Neural cell (in vitro differentiated cells): ENCODE results near the gene TFR2.

Experiments used
- EP300 ChIP-seq: fragments of 450-650 bp; conservative IDR thresholded peaks from 2 replicates; pipeline ENCODE4 v1.6.1; 2014; ENCODE audit warnings: antibody characterized with exemption, mild to moderate bottlenecking, moderate library complexity; ENCODE audit not compliant: poor library complexity, severe bottlenecking
- EZH2 ChIP-seq: fragments of 200-600, 300-800 bp; shearing (Covaris generic), sonication (generic); IDR thresholded peaks from 2 replicates; pipeline ENCODE4 v1.6.1; 2014; ENCODE audit warnings: antibody characterized with exemption, low read length, borderline replicate concordance, mild to moderate bottlenecking; ENCODE audit not compliant: insufficient read depth, poor library complexity, severe bottlenecking
- POLR2AphosphoS5 ChIP-seq: IDR thresholded peaks from 2 replicates; pipeline ENCODE4 v1.6.1; 2012
- TF ChIP-seq, protein P1 (sequence below): fragments of 450-650 bp; IDR thresholded peaks from 2 replicates; pipeline ENCODE4 v1.5.1; 2014; ENCODE audit warnings: antibody characterized with exemption, mild to moderate bottlenecking, moderate library complexity; ENCODE audit not compliant: poor library complexity, severe bottlenecking
- TF ChIP-seq, protein P2 (sequence below): IDR thresholded peaks from 2 replicates; pipeline ENCODE4 v1.6.1; 2012; ENCODE audit warnings: borderline replicate concordance

DNA sequence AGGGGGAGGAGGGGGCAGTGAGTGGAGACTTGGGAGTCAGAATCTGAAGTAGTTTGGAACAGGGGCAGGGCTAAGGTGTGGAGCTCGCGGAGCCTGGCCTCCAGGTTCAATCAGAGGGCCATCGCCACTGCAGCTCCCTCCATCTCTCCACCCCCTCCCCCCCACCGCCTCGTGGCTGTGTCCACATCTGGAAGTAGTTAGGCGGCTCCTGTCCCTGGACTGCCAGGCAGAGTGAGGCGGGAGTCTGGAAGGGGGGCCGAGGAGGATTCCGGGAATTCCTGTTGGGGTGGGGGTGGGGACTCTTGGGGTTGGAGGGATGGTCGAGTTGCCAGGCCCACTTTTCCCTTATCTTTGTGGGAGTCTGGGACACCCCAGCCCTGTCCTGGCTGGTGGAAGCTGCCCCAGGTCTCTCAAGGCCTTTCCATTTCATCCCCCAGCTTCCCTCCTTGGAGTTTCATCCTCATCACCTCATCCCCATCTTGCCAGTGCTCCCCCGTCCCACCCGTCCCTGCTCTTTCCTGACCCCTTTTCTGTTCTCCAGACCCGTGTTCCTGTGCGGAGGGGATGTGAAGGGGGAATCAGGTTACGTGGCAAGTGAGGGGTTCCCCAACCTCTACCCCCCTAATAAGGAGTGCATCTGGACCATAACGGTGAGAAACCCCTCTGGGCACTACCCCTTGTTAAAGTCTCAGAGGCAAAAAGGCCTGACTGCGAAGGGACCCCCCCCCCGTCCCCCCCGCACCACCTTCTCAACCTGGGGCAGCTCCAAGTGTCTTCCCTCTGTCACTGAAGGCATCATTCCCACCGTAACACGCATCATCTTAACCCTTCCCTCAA, 38.2 kb downstream of the TFR2 start:
- TF ChIP-seq POLR2AphosphoS5 (no peak), EZH2 (no peak), EP300 (no peak)
- TF ChIP-seq, protein P1, sequence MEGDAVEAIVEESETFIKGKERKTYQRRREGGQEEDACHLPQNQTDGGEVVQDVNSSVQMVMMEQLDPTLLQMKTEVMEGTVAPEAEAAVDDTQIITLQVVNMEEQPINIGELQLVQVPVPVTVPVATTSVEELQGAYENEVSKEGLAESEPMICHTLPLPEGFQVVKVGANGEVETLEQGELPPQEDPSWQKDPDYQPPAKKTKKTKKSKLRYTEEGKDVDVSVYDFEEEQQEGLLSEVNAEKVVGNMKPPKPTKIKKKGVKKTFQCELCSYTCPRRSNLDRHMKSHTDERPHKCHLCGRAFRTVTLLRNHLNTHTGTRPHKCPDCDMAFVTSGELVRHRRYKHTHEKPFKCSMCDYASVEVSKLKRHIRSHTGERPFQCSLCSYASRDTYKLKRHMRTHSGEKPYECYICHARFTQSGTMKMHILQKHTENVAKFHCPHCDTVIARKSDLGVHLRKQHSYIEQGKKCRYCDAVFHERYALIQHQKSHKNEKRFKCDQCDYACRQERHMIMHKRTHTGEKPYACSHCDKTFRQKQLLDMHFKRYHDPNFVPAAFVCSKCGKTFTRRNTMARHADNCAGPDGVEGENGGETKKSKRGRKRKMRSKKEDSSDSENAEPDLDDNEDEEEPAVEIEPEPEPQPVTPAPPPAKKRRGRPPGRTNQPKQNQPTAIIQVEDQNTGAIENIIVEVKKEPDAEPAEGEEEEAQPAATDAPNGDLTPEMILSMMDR = no peak
- TF ChIP-seq, protein P2, sequence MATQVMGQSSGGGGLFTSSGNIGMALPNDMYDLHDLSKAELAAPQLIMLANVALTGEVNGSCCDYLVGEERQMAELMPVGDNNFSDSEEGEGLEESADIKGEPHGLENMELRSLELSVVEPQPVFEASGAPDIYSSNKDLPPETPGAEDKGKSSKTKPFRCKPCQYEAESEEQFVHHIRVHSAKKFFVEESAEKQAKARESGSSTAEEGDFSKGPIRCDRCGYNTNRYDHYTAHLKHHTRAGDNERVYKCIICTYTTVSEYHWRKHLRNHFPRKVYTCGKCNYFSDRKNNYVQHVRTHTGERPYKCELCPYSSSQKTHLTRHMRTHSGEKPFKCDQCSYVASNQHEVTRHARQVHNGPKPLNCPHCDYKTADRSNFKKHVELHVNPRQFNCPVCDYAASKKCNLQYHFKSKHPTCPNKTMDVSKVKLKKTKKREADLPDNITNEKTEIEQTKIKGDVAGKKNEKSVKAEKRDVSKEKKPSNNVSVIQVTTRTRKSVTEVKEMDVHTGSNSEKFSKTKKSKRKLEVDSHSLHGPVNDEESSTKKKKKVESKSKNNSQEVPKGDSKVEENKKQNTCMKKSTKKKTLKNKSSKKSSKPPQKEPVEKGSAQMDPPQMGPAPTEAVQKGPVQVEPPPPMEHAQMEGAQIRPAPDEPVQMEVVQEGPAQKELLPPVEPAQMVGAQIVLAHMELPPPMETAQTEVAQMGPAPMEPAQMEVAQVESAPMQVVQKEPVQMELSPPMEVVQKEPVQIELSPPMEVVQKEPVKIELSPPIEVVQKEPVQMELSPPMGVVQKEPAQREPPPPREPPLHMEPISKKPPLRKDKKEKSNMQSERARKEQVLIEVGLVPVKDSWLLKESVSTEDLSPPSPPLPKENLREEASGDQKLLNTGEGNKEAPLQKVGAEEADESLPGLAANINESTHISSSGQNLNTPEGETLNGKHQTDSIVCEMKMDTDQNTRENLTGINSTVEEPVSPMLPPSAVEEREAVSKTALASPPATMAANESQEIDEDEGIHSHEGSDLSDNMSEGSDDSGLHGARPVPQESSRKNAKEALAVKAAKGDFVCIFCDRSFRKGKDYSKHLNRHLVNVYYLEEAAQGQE = no peak
